NCI-H748 (cell line): ENCODE results near the gene ALPI.
"Not testable (repeated sequence)": the region's sequence is repeated elsewhere in the genome, so short reads cannot be mapped to it uniquely, and the experiment has no call there.

Experiments used
- DNase-seq: peaks from one replicate; lab custom pipeline; 2025; ENCODE audit not compliant: unreplicated experiment; lab: John Stamatoyannopoulos, UW

ALPI gene

DNA sequence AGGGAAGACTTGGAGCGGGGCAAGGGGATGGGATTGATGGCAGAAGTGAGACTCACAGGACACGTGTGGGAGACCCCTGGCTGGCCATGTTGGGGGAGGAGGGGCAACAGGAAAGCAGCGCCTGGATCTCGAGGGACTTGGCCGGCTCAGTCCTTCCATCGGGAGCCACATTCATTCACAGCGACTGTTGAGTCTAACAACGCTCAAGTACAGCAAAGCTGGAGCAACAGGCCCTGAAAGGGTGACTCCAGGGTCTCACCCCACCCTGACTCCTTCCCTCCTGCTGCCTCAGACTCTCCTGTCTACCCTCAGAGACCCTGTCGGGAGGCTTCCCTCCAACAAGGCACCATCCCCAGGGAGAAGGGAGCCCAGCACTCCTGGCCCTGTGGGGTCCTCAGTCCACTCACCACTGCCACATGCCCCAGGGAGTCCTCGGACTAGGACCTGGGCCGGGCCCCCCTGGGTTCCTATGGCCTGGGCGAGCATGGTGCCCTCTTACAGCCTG is 14.8 kb upstream of the ALPI start:
- DNase-seq: no peak

- DNase-seq: not testable (repeated sequence)
Observed at GRCh38 chr2:232441922-232442321, 14.0 kb upstream of the ALPI start.

GRCh38 chr2:232442431-232442830 is 13.5 kb upstream of the ALPI start:
- not testable (repeated sequence) for DNase-seq

- DNase-seq: not testable (repeated sequence)
Observed at GRCh38 chr2:232443047-232443446, 12.9 kb upstream of the ALPI start.

- not testable (repeated sequence) for DNase-seq
Observed at GRCh38 chr2:232443669-232444408, 12.1 kb upstream of the ALPI start.

DNA sequence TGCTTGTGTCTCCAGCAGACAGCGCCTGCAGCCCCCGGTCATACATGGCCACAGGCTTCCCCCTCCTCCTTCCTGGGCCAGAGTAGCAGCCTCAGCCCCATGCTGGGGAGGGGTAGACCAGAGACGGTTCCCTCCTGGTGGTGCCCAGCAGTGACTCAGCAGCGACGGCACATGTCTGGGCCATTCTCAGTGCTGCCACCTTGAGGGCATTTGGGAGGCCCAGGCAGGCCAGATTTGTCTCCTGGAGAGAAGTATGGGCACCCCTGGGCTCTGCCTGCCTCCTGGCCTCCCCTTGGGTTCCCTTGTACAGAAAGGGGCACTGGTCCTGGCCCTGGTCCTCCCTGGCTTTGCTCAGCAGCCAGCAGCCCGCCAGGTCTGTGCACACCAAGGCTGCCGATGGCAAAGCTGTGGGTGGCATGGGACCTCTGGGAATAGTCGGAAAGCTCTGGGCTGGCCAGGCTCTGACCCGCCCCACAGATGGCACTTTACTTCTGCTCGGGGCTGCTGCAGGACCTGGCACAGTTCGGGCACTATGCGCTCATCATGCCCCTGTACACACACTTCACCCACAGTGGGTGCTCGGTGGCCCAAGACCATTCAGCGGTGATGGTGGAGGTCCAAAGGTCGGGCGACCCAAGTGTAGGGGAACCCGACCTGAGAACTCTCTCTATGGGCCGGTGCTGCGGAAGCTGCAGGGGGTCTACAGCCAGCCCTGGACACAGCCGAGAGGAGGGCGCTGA is 11.4 kb upstream of the ALPI start:
- DNase-seq: peak; percentile 50

- not testable (repeated sequence) for DNase-seq
Observed at GRCh38 chr2:232445149-232445885, 10.6 kb upstream of the ALPI start.

DNA sequence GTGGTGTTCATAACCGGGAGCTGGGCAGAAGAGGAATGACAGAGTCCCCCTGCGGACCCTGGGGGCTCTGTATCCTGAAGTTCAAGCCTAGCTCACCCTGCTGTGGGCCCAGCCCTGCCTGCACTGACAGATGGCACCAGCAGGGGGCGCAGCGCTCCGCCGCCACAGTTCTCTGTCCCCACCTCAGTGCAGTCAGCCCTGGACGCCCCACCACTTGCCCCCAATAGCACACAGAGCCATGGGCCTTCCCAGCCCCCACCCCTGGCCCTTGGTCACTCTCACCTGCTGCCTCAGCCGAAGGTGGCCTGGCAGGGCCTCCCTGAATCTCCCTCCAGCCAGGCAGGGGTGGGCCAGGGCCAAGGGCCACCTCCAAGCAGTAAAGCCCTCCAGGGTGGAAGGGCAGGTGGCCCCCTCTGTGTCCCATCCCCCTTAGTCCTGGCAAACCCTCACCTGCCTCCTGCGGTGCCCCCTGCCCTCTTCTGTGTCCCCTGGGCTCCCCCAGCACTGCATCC is 9.6 kb upstream of the ALPI start:
- peak; percentile 14 for DNase-seq

- DNase-seq: no peak
Observed at GRCh38 chr2:232447091-232447620, 8.8 kb upstream of the ALPI start.

- DNase-seq: no peak
Observed at GRCh38 chr2:232447638-232448303, 8.2 kb upstream of the ALPI start.

- no peak for DNase-seq
Observed at GRCh38 chr2:232448304-232448690, 7.7 kb upstream of the ALPI start.

DNA sequence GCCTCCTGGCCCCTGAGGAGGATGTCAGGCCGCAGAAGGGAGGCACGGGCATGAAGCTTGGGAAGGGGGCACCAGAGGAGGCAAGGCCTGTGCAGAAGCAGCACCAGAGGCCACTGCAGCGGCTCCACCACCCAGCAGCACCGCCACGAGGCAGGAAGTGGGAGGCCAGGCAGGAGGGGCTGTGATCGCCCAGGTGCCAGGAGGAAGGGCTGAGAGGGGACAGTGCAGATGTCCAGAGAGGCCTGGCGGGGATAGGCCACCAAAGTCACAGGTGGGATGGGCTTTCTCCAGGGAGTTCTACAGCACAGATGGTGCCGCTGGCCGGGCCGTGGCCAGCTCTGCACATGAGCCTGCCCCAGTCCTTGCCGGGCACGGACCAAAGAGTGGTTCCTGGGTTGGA is 6.0 kb upstream of the ALPI start:
- no peak for DNase-seq

- not testable (repeated sequence) for DNase-seq
Observed at GRCh38 chr2:232451645-232452044, 4.3 kb upstream of the ALPI start.

- DNase-seq: no peak
Observed at GRCh38 chr2:232454630-232455029, 1.3 kb upstream of the ALPI start.

DNA sequence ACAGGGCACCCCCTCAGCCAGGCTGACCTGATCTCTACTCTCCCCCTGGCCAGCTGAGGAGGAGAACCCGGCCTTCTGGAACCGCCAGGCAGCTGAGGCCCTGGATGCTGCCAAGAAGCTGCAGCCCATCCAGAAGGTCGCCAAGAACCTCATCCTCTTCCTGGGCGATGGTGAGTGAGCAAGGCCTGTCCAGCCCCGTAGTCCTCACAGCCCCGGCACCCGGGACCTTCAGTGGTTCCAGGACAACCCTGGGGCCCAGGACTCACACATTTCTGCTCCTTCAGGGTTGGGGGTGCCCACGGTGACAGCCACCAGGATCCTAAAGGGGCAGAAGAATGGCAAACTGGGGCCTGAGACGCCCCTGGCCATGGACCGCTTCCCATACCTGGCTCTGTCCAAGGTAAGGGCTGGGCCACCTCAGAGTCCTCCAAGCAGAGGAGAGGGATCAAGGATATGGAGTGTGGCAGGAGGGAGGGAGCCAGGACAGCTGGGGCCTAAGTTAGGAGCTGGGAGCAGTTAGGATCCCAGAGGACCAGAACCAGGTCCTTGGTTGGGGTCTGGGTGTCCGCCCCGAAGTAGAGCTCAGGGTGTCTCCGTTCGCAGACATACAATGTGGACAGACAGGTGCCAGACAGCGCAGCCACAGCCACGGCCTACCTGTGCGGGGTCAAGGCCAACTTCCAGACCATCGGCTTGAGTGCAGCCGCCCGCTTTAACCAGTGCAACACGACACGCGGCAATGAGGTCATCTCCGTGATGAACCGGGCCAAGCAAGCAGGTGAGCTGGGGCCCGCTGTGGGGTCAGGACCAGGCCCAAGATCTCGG is 555 bp downstream of the ALPI start:
- DNase-seq: no peak

DNA sequence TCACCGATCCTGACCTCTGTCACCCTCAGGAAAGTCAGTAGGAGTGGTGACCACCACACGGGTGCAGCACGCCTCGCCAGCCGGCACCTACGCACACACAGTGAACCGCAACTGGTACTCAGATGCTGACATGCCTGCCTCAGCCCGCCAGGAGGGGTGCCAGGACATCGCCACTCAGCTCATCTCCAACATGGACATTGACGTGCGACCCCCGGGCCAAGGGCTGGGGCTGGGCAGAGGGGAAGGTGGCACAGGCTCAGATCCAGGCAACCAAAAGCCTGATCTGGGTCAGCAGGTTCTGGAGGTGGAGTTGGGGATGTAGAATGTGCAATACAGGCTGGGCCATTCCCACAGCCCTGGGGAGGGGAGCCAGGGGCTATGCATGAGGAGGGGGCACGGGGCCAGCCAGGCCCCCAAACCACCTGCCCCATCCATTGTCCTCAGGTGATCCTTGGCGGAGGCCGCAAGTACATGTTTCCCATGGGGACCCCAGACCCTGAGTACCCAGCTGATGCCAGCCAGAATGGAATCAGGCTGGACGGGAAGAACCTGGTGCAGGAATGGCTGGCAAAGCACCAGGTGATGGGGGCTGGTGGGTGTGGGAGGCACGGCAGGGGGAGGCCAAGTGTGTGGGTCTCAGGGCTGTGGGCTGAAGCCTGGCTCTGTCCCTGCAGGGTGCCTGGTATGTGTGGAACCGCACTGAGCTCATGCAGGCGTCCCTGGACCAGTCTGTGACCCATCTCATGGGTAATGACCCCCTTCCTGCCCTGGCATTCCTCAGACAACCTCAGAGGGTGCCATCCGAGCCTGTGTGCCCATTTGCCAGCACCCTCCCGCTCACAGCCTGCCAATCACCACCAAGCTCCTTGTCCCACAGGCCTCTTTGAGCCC is 1.4 kb downstream of the ALPI start:
- DNase-seq: no peak

- DNase-seq: no peak
Observed at GRCh38 chr2:232458051-232458660, 2.2 kb downstream of the ALPI start.

- no peak for DNase-seq
Observed at GRCh38 chr2:232458661-232459418, 2.9 kb downstream of the ALPI start.
